HepG2 (cell line): ENCODE data around the gene NUP88. TPM values are rescaled to one million over a fixed set of nuclear protein-coding genes. Genes with fewer than 3 reads are reported as not detected.

Experiments used
- FLYWCH1 ChIP-seq: sonication (generic); formaldehyde crosslinking; IDR thresholded peaks from 2 replicates; pipeline ENCODE4 v1.8.1; 2023; ENCODE audit warnings: mild to moderate bottlenecking, missing genetic modification reagents
- MEIS1 ChIP-seq: sonication (generic); formaldehyde crosslinking; IDR thresholded peaks from 2 replicates; pipeline ENCODE4 v1.9.0; 2021; ENCODE audit warnings: mild to moderate bottlenecking, missing genetic modification reagents, moderate library complexity, borderline replicate concordance
- PHB2 ChIP-seq: fragments of 450-650 bp; IDR thresholded peaks from 2 replicates; pipeline ENCODE4 v1.6.1; 2018; ENCODE audit not compliant: partially characterized antibody
- PRPF4 ChIP-seq: fragments of 200-400 bp; formaldehyde crosslinking; IDR thresholded peaks from 2 replicates; pipeline ENCODE4 v1.6.1; 2016; ENCODE audit warnings: low read length, low read depth; ENCODE audit not compliant: poor library complexity, severe bottlenecking
- RFX1 ChIP-seq: fragments of 450-650 bp; IDR thresholded peaks from 2 replicates; pipeline ENCODE4 v1.6.1; 2017
- ZFX ChIP-seq: sonication (generic); formaldehyde crosslinking; IDR thresholded peaks from 2 replicates; pipeline ENCODE4 v1.4.0; 2020; ENCODE audit warnings: mild to moderate bottlenecking, low read depth, missing genetic modification reagents, moderate library complexity
- ZNF34 ChIP-seq: sonication (generic); formaldehyde crosslinking; IDR thresholded peaks from 2 replicates; pipeline ENCODE4 v1.4.0; 2020; ENCODE audit warnings: mild to moderate bottlenecking, missing genetic modification reagents, borderline replicate concordance
- ZNF547 ChIP-seq: sonication (generic); formaldehyde crosslinking; IDR thresholded peaks from 2 replicates; pipeline ENCODE4 v1.5.1; 2020; ENCODE audit warnings: mild to moderate bottlenecking, missing genetic modification reagents
- polyA plus RNA-seq, 8 experiments: library from polyadenylated mRNA; depleted of rRNA in 3 of 8; stranded (reverse) in 7 of 8; unstranded in 1 of 8; fragments of >200 nt; fragmentation: Illumina TruSeq in 4 of 8; extraction: Trizol in 4 of 8; gene quantifications; 2 replicates each; pipeline versions ENCODE4 v1.2.1 to v1.2.3, GENCODE V29; 2011 to 2016; ENCODE audit warnings: low read depth in 4 of 8, missing spikeins in 1 of 8, mixed read lengths in 1 of 8; ENCODE audit not compliant: insufficient read depth in 1 of 8
- total RNA-seq, 5 experiments: library from RNA; depleted of rRNA; stranded (reverse); fragments of >200 nt; fragmentation: Illumina TruSeq; extraction: Trizol; gene quantifications; 2 replicates each; pipeline ENCODE4 v1.2.3, GENCODE V29; 2016; ENCODE audit warnings: low read depth in 1 of 5
- TF ChIP-seq, protein P1 (sequence below): sonication (generic); formaldehyde crosslinking; IDR thresholded peaks from 2 replicates; pipeline ENCODE4 v1.8.0; 2022; ENCODE audit warnings: mild to moderate bottlenecking, missing genetic modification reagents, moderate library complexity
- TF ChIP-seq, protein P2 (sequence below): sonication (generic); formaldehyde crosslinking; IDR thresholded peaks from 2 replicates; pipeline ENCODE4 v1.5.1; 2020; ENCODE audit warnings: mild to moderate bottlenecking, missing genetic modification reagents, borderline replicate concordance
- TF ChIP-seq, protein P3 (sequence below): sonication (generic); formaldehyde crosslinking; IDR thresholded peaks from 2 replicates; pipeline ENCODE4 v1.5.0; 2020; ENCODE audit warnings: mild to moderate bottlenecking, missing genetic modification reagents
- TF ChIP-seq, protein P4 (sequence below): sonication (generic); formaldehyde crosslinking; IDR thresholded peaks from 2 replicates; pipeline ENCODE4 v1.4.0; 2020; ENCODE audit warnings: mild to moderate bottlenecking, missing genetic modification reagents
- TF ChIP-seq, protein P5 (sequence below): IDR thresholded peaks from 2 replicates; pipeline ENCODE4 v1.6.1; 2016; ENCODE audit warnings: low read depth, borderline replicate concordance
- TF ChIP-seq, protein P6 (sequence below): sonication (generic); formaldehyde crosslinking; IDR thresholded peaks from 2 replicates; pipeline ENCODE4 v1.5.0; 2020; ENCODE audit warnings: missing genetic modification reagents, mild to moderate bottlenecking, borderline replicate concordance

Gene NUP88
- total and polyA plus RNA-seq, 2 of the 13 experiments (the other 11 are each of a cell fraction or from before 2014, with no cell fraction given), result 48.2 to 130 TPM

DNA sequence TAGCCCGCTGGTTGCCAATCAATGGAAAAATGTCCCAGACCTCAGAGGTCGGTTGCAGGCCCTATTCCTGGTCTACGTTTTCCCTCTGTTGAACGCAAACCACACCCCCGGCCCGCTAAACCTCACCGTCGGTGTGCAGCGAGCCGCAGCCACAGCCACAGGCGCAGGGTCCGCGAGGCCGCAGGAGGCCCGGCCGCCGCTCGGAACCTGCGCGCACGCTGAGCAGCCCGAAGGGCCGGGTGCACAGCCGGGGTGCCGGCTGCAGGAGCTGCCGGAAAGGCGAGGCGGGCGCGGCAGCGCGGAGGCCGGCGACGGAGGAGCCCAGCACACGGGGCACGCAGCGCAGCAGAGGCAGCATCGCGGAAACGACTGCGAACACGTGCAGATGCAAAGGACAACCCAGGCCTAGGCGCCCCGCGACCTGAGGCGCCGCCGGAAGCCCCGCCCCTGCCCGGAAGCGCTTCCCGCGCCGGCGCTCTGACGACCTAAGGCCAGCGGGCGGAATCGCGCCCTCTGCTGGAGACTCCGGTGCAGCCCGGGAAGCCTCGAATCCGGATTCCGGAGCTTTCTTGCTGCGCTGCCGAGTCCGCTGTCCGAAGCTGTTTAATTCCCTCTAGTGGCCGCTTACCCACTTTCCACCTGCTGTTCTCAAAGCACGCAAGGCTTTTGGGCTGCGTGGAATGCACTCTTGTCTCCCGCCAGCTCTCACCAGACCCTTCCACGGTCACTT, 19.4 kb upstream of the NUP88 start, which contains the start of gene C1QBP (continued):
- TF ChIP-seq, protein P1, sequence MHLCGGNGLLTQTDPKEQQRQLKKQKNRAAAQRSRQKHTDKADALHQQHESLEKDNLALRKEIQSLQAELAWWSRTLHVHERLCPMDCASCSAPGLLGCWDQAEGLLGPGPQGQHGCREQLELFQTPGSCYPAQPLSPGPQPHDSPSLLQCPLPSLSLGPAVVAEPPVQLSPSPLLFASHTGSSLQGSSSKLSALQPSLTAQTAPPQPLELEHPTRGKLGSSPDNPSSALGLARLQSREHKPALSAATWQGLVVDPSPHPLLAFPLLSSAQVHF (CRISPR knock-in tag), result peak; percentile 73; the same call in 1 of the 2 replicates
- TF ChIP-seq PRPF4 (no peak), FLYWCH1 (peak; percentile 86), ZFX (CRISPR knock-in tag) (peak; percentile 100), ZNF34 (CRISPR knock-in tag) (no peak), RFX1 (no peak), PHB2 (no peak), MEIS1 (CRISPR knock-in tag) (no peak), ZNF547 (CRISPR knock-in tag) (peak; percentile 92)
- TF ChIP-seq, protein P2, sequence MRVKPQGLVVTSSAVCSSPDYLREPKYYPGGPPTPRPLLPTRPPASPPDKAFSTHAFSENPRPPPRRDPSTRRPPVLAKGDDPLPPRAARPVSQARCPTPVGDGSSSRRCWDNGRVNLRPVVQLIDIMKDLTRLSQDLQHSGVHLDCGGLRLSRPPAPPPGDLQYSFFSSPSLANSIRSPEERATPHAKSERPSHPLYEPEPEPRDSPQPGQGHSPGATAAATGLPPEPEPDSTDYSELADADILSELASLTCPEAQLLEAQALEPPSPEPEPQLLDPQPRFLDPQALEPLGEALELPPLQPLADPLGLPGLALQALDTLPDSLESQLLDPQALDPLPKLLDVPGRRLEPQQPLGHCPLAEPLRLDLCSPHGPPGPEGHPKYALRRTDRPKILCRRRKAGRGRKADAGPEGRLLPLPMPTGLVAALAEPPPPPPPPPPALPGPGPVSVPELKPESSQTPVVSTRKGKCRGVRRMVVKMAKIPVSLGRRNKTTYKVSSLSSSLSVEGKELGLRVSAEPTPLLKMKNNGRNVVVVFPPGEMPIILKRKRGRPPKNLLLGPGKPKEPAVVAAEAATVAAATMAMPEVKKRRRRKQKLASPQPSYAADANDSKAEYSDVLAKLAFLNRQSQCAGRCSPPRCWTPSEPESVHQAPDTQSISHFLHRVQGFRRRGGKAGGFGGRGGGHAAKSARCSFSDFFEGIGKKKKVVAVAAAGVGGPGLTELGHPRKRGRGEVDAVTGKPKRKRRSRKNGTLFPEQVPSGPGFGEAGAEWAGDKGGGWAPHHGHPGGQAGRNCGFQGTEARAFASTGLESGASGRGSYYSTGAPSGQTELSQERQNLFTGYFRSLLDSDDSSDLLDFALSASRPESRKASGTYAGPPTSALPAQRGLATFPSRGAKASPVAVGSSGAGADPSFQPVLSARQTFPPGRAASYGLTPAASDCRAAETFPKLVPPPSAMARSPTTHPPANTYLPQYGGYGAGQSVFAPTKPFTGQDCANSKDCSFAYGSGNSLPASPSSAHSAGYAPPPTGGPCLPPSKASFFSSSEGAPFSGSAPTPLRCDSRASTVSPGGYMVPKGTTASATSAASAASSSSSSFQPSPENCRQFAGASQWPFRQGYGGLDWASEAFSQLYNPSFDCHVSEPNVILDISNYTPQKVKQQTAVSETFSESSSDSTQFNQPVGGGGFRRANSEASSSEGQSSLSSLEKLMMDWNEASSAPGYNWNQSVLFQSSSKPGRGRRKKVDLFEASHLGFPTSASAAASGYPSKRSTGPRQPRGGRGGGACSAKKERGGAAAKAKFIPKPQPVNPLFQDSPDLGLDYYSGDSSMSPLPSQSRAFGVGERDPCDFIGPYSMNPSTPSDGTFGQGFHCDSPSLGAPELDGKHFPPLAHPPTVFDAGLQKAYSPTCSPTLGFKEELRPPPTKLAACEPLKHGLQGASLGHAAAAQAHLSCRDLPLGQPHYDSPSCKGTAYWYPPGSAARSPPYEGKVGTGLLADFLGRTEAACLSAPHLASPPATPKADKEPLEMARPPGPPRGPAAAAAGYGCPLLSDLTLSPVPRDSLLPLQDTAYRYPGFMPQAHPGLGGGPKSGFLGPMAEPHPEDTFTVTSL (CRISPR knock-in tag), result peak; percentile 60
- TF ChIP-seq, protein P3, sequence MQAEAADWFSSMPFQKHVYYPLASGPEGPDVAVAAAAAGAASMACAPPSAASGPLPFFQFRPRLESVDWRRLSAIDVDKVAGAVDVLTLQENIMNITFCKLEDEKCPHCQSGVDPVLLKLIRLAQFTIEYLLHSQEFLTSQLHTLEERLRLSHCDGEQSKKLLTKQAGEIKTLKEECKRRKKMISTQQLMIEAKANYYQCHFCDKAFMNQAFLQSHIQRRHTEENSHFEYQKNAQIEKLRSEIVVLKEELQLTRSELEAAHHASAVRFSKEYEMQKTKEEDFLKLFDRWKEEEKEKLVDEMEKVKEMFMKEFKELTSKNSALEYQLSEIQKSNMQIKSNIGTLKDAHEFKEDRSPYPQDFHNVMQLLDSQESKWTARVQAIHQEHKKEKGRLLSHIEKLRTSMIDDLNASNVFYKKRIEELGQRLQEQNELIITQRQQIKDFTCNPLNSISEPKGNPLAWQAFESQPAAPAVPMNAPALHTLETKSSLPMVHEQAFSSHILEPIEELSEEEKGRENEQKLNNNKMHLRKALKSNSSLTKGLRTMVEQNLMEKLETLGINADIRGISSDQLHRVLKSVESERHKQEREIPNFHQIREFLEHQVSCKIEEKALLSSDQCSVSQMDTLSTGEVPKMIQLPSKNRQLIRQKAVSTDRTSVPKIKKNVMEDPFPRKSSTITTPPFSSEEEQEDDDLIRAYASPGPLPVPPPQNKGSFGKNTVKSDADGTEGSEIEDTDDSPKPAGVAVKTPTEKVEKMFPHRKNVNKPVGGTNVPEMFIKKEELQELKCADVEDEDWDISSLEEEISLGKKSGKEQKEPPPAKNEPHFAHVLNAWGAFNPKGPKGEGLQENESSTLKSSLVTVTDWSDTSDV (CRISPR knock-in tag), result no peak
- TF ChIP-seq, protein P4, sequence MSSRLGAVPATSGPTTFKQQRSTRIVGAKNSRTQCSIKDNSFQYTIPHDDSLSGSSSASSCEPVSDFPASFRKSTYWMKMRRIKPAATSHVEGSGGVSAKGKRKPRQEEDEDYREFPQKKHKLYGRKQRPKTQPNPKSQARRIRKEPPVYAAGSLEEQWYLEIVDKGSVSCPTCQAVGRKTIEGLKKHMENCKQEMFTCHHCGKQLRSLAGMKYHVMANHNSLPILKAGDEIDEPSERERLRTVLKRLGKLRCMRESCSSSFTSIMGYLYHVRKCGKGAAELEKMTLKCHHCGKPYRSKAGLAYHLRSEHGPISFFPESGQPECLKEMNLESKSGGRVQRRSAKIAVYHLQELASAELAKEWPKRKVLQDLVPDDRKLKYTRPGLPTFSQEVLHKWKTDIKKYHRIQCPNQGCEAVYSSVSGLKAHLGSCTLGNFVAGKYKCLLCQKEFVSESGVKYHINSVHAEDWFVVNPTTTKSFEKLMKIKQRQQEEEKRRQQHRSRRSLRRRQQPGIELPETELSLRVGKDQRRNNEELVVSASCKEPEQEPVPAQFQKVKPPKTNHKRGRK (CRISPR knock-in tag), result no peak
- TF ChIP-seq, protein P5, sequence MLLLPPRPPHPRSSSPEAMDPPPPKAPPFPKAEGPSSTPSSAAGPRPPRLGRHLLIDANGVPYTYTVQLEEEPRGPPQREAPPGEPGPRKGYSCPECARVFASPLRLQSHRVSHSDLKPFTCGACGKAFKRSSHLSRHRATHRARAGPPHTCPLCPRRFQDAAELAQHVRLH (CRISPR knock-in tag), result peak; percentile 67; the same call in 1 of the 2 replicates
- TF ChIP-seq, protein P6, sequence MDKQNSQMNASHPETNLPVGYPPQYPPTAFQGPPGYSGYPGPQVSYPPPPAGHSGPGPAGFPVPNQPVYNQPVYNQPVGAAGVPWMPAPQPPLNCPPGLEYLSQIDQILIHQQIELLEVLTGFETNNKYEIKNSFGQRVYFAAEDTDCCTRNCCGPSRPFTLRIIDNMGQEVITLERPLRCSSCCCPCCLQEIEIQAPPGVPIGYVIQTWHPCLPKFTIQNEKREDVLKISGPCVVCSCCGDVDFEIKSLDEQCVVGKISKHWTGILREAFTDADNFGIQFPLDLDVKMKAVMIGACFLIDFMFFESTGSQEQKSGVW (CRISPR knock-in tag), result no peak
